Endothelial cell of umbilical vein (primary cell): ENCODE data around the gene DDX54. TPM values are rescaled to one million over a fixed set of nuclear protein-coding genes. Genes with fewer than 3 reads are reported as not detected.

Experiments used
- BruUV-seq: library from RNA; stranded (reverse); fragments of 400-500 nt; replicated peaks from 2 replicates; lab custom pipeline; 2021; lab: Mats Ljungman, UMichigan
- CTCF ChIA-PET: fragments of 300-600, 350-600 bp; sonication (Branson Sonifier 250); formaldehyde crosslinking; loops from one replicate; lab custom pipeline; 2021; ENCODE audit warnings: antibody characterized with exemption, inconsistent platforms; lab: Charles Lee
- POLR2A ChIA-PET: fragments of 300-600, 350-600 bp; sonication (Branson Sonifier 250); formaldehyde crosslinking; loops from one replicate; lab custom pipeline; 2021; ENCODE audit warnings: antibody characterized with exemption, inconsistent platforms; lab: Charles Lee
- DNase-seq: peaks from one replicate; pipeline ENCODE4 v3.0.0-alpha.2; 2011; ENCODE audit warnings: low read depth, low spot score
- FAIRE-seq: peaks from 2 replicates; lab custom pipeline; 2011; peaks lifted over from hg19 to GRCh38; lab: Jason Lieb, UNC
- H2AFZ ChIP-seq: 2 replicates; pipeline ENCODE4 v1.6.0; 2012; ENCODE audit warnings: low read depth, low read length, control low read depth, inconsistent platforms
- H3K27ac ChIP-seq: 2 replicates; pipeline ENCODE4 v1.5.1; 2011; ENCODE audit warnings: low read depth, mild to moderate bottlenecking, control low read depth, low read length, moderate library complexity; ENCODE audit not compliant: insufficient read depth
- H3K27me3 ChIP-seq, 2 experiments: 2 replicates each; pipeline versions ENCODE4 v1.6.0 to v1.6.1; 2011; ENCODE audit warnings: low read length in 2 of 2, mixed read lengths in 1 of 2; ENCODE audit not compliant: control insufficient read depth in 2 of 2, insufficient read depth in 2 of 2
- H3K36me3 ChIP-seq, 2 experiments: 2 replicates in 1 of 2; 3 replicates in 1 of 2; pipeline ENCODE4 v1.5.1; 2011; ENCODE audit warnings: low read length in 2 of 2, mild to moderate bottlenecking in 1 of 2, moderate library complexity in 1 of 2; ENCODE audit not compliant: control insufficient read depth in 2 of 2, insufficient read depth in 2 of 2; ENCODE audit errors: extremely low read depth in 1 of 2
- H3K4me1 ChIP-seq: 3 replicates; pipeline ENCODE4 v1.5.1; 2011; ENCODE audit warnings: mild to moderate bottlenecking, low read length; ENCODE audit not compliant: control insufficient read depth, insufficient read depth; ENCODE audit errors: extremely low read depth
- H3K4me2 ChIP-seq: 2 replicates; pipeline ENCODE4 v1.6.1; 2011; ENCODE audit warnings: low read length, control low read depth, mixed read lengths; ENCODE audit not compliant: insufficient read depth
- H3K4me3 ChIP-seq, 3 experiments: fragments of 200-600 bp in 1 of 3; sonication (generic), shearing (Covaris generic) in 1 of 3; replicated peaks in 1 of 3; 2 replicates each; pipeline ENCODE4 v1.5.1; 2011 to 2016; ENCODE audit warnings: control low read depth in 3 of 3, low read length in 3 of 3, mild to moderate bottlenecking in 2 of 3, inconsistent platforms in 1 of 3, low read depth in 1 of 3, moderate library complexity in 1 of 3; ENCODE audit not compliant: insufficient read depth in 1 of 3
- H3K79me2 ChIP-seq: 2 replicates; pipeline ENCODE4 v1.6.0; 2012; ENCODE audit warnings: low read length, inconsistent platforms; ENCODE audit not compliant: control insufficient read depth, insufficient read depth
- H3K9ac ChIP-seq: replicated peaks from 2 replicates; pipeline ENCODE3; 2011; ENCODE audit warnings: low read length, control low read depth; ENCODE audit not compliant: insufficient read depth; ENCODE audit errors: extremely low read depth
- H3K9me1 ChIP-seq: replicated peaks from 3 replicates; pipeline ENCODE4 v1.6.0; 2011; ENCODE audit warnings: mild to moderate bottlenecking, low read length; ENCODE audit not compliant: control insufficient read depth, insufficient read depth; ENCODE audit errors: extremely low read depth
- H3K9me3 ChIP-seq: replicated peaks from 2 replicates; pipeline ENCODE4 v1.5.1; 2012; ENCODE audit warnings: low read length, inconsistent platforms; ENCODE audit not compliant: control insufficient read depth, insufficient read depth
- H4K20me1 ChIP-seq: replicated peaks from 2 replicates; pipeline ENCODE3; 2011; ENCODE audit warnings: mild to moderate bottlenecking, low read length; ENCODE audit not compliant: control insufficient read depth, insufficient read depth; ENCODE audit errors: extremely low read depth
- CTCF ChIP-seq, 2 donors: IDR thresholded peaks; 1 replicate in 1 of 2; 2 replicates in 1 of 2; pipeline ENCODE4 v1.5.1; 2011; ENCODE audit warnings: low read length in 2 of 2, mild to moderate bottlenecking in 2 of 2, moderate library complexity in 2 of 2, control low read depth in 1 of 2, inconsistent platforms in 1 of 2, low read depth in 1 of 2; ENCODE audit not compliant: insufficient read depth in 1 of 2; ENCODE audit errors: extremely low read depth in 1 of 2
- EZH2 ChIP-seq: IDR thresholded peaks from 2 replicates; pipeline ENCODE4 v1.6.1; 2012; ENCODE audit warnings: borderline replicate concordance, low read depth, mild to moderate bottlenecking, moderate library complexity, low read length, inconsistent platforms; ENCODE audit not compliant: severe bottlenecking
- FOS ChIP-seq: IDR thresholded peaks from 2 replicates; pipeline ENCODE4 v1.6.1; 2011; ENCODE audit warnings: mild to moderate bottlenecking, low read length, moderate library complexity, borderline replicate concordance; ENCODE audit not compliant: insufficient read depth
- GATA2 ChIP-seq: IDR thresholded peaks from 2 replicates; pipeline ENCODE4 v1.7.0; 2011; ENCODE audit warnings: low read depth, mild to moderate bottlenecking, moderate library complexity, mixed read lengths, low read length; ENCODE audit not compliant: insufficient read length, insufficient read depth
- JUN ChIP-seq: IDR thresholded peaks from 2 replicates; pipeline ENCODE4 v1.6.1; 2011; ENCODE audit warnings: borderline replicate concordance, low read depth; ENCODE audit not compliant: insufficient read length, insufficient read depth
- MAX ChIP-seq: IDR thresholded peaks from 2 replicates; pipeline ENCODE4 v1.6.1; 2011; ENCODE audit not compliant: insufficient read depth, insufficient read length
- MYC ChIP-seq: IDR thresholded peaks from one replicate; pipeline ENCODE4 v1.6.1; 2011; ENCODE audit warnings: mild to moderate bottlenecking, low read depth, low read length
- POLR2A ChIP-seq: IDR thresholded peaks from 2 replicates; pipeline ENCODE4 v1.6.1; 2012; ENCODE audit warnings: low read depth, mild to moderate bottlenecking, control low read depth, low read length
- POLR2AphosphoS5 ChIP-seq: IDR thresholded peaks from 2 replicates; pipeline ENCODE4 v1.6.1; 2012; ENCODE audit warnings: low read depth, mild to moderate bottlenecking, control low read depth, low read length, moderate library complexity; ENCODE audit not compliant: insufficient read depth
- dilution Hi-C: fragments of 300-500 bp; cut with MboI; formaldehyde crosslinking; loops from one replicate; pipeline ENCODE4 v1.15.0; 2019; ENCODE audit warnings: low sequenced_read_pairs; ENCODE audit not compliant: extremely low pct_ligation_motif_present
- intact Hi-C: fragments of 100-400 bp; cut with micrococcal nuclease; formaldehyde crosslinking; loops from one replicate; pipeline ENCODE4 v1.10.0; 2022
- polyA plus RNA-seq, 4 experiments: library from polyadenylated mRNA; depleted of rRNA in 3 of 4; stranded (reverse) in 3 of 4; unstranded in 1 of 4; fragments of >200 nt; gene quantifications; 2 replicates each; pipeline versions ENCODE4 v1.2.1 to v1.2.3, GENCODE V29; 2011 to 2012; ENCODE audit warnings: missing spikeins in 1 of 4
- total RNA-seq: library from RNA; stranded (reverse); gene quantifications from 2 replicates; pipeline ENCODE4 v1.2.3, GENCODE V29; 2021

The DDX54 gene
- total and polyA plus RNA-seq, 2 donors (not counting 3 experiments of a cell fraction or from before 2014, with no cell fraction given) = 54.1 to 90.0 TPM

GRCh38 chr12:113220593-113221180 lies 35.4 kb upstream of the DDX54 start:
- DNase-seq = no peak
- Histone ChIP-seq H4K20me1 (no peaks in the 10 kb centered on the region), H3K27ac (peak overlapping the region; percentile 9), H3K36me3 (no peaks in the 10 kb centered on the region), H3K4me2 (peak overlapping the region; percentile 58), H2AFZ (peak overlapping the region; percentile 80), H3K9me1 (no peaks in the 10 kb centered on the region), H3K9ac (peak overlapping the region; percentile 10), H3K9me3 (no peaks in the 10 kb centered on the region), H3K4me3 (peak overlapping the region; percentile 10 to 63 (median 58)), H3K27me3 (no peaks in the 10 kb centered on the region), H3K4me1 (peaks cover 23% of the 10 kb centered on the region), H3K79me2 (peaks cover 6% of the 10 kb centered on the region)
- no TSS peak for BruUV-seq
- intact Hi-C loops = loop anchor here (1.0 to 10.0 kb wide), 6 partner anchors 11 to 138 kb away; partner anchors contain the start of genes DDX54, PLBD2, RITA1 and SLC8B1
- no peak for FAIRE-seq
- ChIA-PET POLR2A (interaction anchor here (0.8 to 2.7 kb wide), 6 partner anchors 10 to 79 kb away, joined by 3 to 15 read pairs (median 4); no protein-coding TSS in a partner anchor), CTCF (interaction anchor here (0.8 to 1.3 kb wide), 3 partner anchors 21 to 26 kb away, joined by 3 to 4 read pairs (median 3); no protein-coding TSS in a partner anchor)
- dilution Hi-C loops = no loop called here
- no peak for TF ChIP-seq MYC
- no peak for TF ChIP-seq POLR2AphosphoS5
- no peak for TF ChIP-seq POLR2A
- TF ChIP-seq EZH2 = no peak
- TF ChIP-seq GATA2 = no peak
- TF ChIP-seq MAX = no peak
- TF ChIP-seq FOS = no peak
- TF ChIP-seq CTCF (IDR thresholded peaks at IDR 0.05; ENCODE audit: extremely low read depth in 1 of 2, insufficient read depth in 1 of 2, low read depth in 1 of 2, low read length in 2 of 2) = no peak
- TF ChIP-seq JUN = no peak
